ENCODE data around the gene PDE6B. TPM values are rescaled to one million over a fixed set of nuclear protein-coding genes. Genes with fewer than 3 reads are reported as not detected.
A peak's percentile ranks its signal among the peaks of the same experiment; 100 is the strongest.

The PDE6B gene
- total and polyA plus RNA-seq, 2 experiments from 2014 or later, result 3.4 to 5.0 TPM

DNA sequence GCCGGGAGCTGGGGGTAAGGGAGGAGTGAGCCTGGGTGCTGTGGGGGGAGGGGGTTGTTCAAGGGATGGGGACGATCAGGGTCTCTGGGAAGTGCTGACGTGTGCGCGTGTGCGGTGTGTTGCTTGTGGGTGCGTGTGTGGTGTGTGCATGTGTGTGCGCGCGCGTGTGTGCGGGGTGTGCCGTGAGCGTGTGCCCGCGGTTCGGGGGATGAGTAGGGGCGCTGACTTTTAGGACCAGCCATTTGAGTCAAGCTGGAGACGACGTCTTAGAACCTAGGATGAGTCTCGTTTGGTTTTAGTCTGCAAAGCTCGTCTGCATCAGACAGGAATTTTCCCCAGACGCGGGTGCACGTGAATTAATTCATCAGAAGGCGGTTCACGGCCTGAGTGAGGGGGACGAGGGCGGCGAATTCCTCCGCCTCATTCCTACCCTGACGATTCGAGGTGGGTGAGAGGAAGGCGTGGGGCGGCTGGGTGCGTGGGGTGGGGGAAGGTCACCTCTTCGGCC is 48.3 kb upstream of the PDE6B start:
- H2AFZ ChIP-seq, result peak overlapping the region; percentile 92
- peak overlapping the region; percentile 83 for H3K4me3 ChIP-seq
- H3K36me3 ChIP-seq (ENCODE audit: insufficient read depth), result no peaks in the 10 kb centered on the region
- peaks cover 5% of the 10 kb centered on the region; the same call in 1 of the 2 replicates for H4K20me1 ChIP-seq (replicated peaks; ENCODE audit: insufficient read depth)
- H3K36me3 Mint-ChIP-seq (ENCODE audit: low read depth), result peaks cover 2% of the 10 kb centered on the region; the same call in 2 of the 3 replicates
- 0 out of 2 replicates have a peak, but pooled peaks have one; percentile 34 for TF ChIP-seq CREB1 (CRISPR knock-in tag; IDR thresholded peaks at IDR 0.05; ENCODE audit: low read depth)
- no peak for TF ChIP-seq ZNF114 (CRISPR knock-in tag; IDR thresholded peaks at IDR 0.05)
- H3K27me3 Mint-ChIP-seq (ENCODE audit: insufficient read depth, low read depth, poor library complexity), result peaks cover 80% of the 10 kb centered on the region
- peaks cover 24% of the 10 kb centered on the region for H3K4me1 Mint-ChIP-seq
- peak overlapping the region; percentile 93 for H3K4me2 ChIP-seq
- peaks cover 91% of the 10 kb centered on the region for H3K27me3 ChIP-seq (ENCODE audit: insufficient read depth)
- H3F3A ChIP-seq (replicated peaks; ENCODE audit: low read depth), result peaks cover 11% of the 10 kb centered on the region
- H3K9me3 Mint-ChIP-seq, result peaks cover 6% of the 10 kb centered on the region; the same call in 2 of the 3 replicates
- peak; percentile 7 for ATAC-seq
- H3K4me1 ChIP-seq (ENCODE audit: insufficient read depth), result peaks cover 31% of the 10 kb centered on the region
- H3K9me2 ChIP-seq (ENCODE audit: insufficient read depth), result no peaks in the 10 kb centered on the region
- peak; percentile 70 for DNase-seq (ENCODE audit: low spot score)
- no peak overlapping the region for H3K27ac ChIP-seq (ENCODE audit: low read depth)
- no peak overlapping the region for H3K27ac Mint-ChIP-seq
- peak overlapping the region; percentile 89 for H3K4me3 Mint-ChIP-seq
- no peaks in the 10 kb centered on the region for H3K79me2 ChIP-seq (replicated peaks; ENCODE audit: insufficient read depth)

DNA sequence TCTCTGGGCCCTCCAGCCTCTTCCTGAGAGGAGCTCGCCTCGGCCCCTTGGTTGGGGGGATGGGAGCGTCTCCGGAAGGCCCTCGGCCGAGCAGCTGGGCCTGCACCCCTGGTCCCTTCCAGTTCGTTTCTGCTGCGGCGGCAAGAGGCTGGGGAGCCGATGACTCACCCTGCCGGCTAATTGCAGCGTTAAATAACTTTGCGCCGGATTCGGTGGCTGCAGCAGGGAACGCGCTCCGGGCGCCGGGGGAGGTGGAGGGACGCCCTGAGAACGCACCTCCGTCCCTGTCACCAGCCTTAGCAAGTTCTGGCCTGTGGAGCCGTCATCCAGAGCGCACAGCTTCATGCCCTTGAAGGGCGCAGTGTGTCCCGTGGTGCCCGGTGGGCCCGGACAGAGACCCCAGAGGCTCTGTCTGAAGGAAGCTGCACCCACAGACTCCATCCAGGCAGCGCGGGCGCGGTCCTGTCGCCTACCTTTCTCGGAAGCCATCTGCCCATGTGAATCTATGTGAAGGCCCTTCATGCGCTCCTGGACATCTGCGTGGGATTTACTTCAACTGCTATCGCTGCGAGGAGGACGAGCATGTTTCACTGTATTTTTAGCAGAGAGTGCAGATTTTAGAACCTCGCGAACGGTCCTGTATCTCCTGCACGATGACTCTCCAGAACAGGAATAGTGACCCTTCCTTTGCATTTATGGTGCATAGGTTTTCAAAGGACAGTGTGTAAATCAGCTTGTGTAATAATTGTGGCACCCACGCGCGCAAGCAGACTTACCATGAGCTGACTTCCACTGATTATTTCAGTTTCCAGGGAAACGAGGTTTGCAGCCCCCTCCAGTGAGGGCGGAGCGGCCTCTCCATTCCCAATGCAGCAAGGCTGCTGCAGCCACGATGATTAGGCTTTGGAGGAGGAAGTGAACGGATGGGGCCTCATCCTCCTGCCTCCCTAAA is 47.6 kb upstream of the PDE6B start:
- H3F3A ChIP-seq (replicated peaks; ENCODE audit: low read depth), result peaks cover 11% of the 10 kb centered on the region
- peaks cover 31% of the 10 kb centered on the region for H3K4me1 ChIP-seq (ENCODE audit: insufficient read depth)
- H3K9me2 ChIP-seq (ENCODE audit: insufficient read depth), result no peaks in the 10 kb centered on the region
- H3K79me2 ChIP-seq (replicated peaks; ENCODE audit: insufficient read depth), result no peaks in the 10 kb centered on the region
- Mint-ChIP-seq H3K4me1 (peaks cover 24% of the 10 kb centered on the region), H3K9me3 (peaks cover 6% of the 10 kb centered on the region; the same call in 2 of the 3 replicates), H3K27ac (no peak overlapping the region), H3K27me3 (ENCODE audit: insufficient read depth, low read depth, poor library complexity) (peaks cover 72% of the 10 kb centered on the region), H3K36me3 (ENCODE audit: low read depth) (peaks cover 2% of the 10 kb centered on the region; the same call in 2 of the 3 replicates), H3K4me3 (peak overlapping the region; percentile 89)
- H3K27me3 ChIP-seq (ENCODE audit: insufficient read depth), result peaks cover 90% of the 10 kb centered on the region
- peaks cover 5% of the 10 kb centered on the region; the same call in 1 of the 2 replicates for H4K20me1 ChIP-seq (replicated peaks; ENCODE audit: insufficient read depth)
- ATAC-seq (peak; percentile 42), DNase-seq (ENCODE audit: low spot score) (peak; percentile 81)
- H3K27ac ChIP-seq (ENCODE audit: low read depth), result no peak overlapping the region
- H3K4me3 ChIP-seq, result peak overlapping the region; percentile 83
- peak overlapping the region; percentile 92 for H2AFZ ChIP-seq
- H3K36me3 ChIP-seq (ENCODE audit: insufficient read depth), result no peaks in the 10 kb centered on the region
- H3K4me2 ChIP-seq, result peak overlapping the region; percentile 93
- TF ChIP-seq ZNF331 (CRISPR knock-in tag; IDR thresholded peaks at IDR 0.05; ENCODE audit: low read depth) (no peak), JUNB (IDR thresholded peaks at IDR 0.05; ENCODE audit: unreplicated experiment) (no peak), CREB1 (CRISPR knock-in tag; IDR thresholded peaks at IDR 0.05; ENCODE audit: low read depth) (no peak), EZH2 (IDR thresholded peaks at IDR 0.05; ENCODE audit: low read depth, unreplicated experiment) (peak; percentile 53), EZH2phosphoT487 (IDR thresholded peaks at IDR 0.05; ENCODE audit: unreplicated experiment) (peak; percentile 57), STAT1 (IDR thresholded peaks at IDR 0.05; ENCODE audit: unreplicated experiment) (no peak), NANOG (IDR thresholded peaks at IDR 0.05; ENCODE audit: borderline replicate concordance) (no peak), ZNF114 (CRISPR knock-in tag; IDR thresholded peaks at IDR 0.05) (no peak)
- TF ChIP-seq, protein P1, sequence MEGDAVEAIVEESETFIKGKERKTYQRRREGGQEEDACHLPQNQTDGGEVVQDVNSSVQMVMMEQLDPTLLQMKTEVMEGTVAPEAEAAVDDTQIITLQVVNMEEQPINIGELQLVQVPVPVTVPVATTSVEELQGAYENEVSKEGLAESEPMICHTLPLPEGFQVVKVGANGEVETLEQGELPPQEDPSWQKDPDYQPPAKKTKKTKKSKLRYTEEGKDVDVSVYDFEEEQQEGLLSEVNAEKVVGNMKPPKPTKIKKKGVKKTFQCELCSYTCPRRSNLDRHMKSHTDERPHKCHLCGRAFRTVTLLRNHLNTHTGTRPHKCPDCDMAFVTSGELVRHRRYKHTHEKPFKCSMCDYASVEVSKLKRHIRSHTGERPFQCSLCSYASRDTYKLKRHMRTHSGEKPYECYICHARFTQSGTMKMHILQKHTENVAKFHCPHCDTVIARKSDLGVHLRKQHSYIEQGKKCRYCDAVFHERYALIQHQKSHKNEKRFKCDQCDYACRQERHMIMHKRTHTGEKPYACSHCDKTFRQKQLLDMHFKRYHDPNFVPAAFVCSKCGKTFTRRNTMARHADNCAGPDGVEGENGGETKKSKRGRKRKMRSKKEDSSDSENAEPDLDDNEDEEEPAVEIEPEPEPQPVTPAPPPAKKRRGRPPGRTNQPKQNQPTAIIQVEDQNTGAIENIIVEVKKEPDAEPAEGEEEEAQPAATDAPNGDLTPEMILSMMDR (conservative IDR thresholded peaks at IDR 0.05; ENCODE audit: low read depth in 2 of 2), result no peak
- TF ChIP-seq, protein P2, sequence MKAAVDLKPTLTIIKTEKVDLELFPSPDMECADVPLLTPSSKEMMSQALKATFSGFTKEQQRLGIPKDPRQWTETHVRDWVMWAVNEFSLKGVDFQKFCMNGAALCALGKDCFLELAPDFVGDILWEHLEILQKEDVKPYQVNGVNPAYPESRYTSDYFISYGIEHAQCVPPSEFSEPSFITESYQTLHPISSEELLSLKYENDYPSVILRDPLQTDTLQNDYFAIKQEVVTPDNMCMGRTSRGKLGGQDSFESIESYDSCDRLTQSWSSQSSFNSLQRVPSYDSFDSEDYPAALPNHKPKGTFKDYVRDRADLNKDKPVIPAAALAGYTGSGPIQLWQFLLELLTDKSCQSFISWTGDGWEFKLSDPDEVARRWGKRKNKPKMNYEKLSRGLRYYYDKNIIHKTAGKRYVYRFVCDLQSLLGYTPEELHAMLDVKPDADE (IDR thresholded peaks at IDR 0.05), result no peak
- TF ChIP-seq, protein P3, sequence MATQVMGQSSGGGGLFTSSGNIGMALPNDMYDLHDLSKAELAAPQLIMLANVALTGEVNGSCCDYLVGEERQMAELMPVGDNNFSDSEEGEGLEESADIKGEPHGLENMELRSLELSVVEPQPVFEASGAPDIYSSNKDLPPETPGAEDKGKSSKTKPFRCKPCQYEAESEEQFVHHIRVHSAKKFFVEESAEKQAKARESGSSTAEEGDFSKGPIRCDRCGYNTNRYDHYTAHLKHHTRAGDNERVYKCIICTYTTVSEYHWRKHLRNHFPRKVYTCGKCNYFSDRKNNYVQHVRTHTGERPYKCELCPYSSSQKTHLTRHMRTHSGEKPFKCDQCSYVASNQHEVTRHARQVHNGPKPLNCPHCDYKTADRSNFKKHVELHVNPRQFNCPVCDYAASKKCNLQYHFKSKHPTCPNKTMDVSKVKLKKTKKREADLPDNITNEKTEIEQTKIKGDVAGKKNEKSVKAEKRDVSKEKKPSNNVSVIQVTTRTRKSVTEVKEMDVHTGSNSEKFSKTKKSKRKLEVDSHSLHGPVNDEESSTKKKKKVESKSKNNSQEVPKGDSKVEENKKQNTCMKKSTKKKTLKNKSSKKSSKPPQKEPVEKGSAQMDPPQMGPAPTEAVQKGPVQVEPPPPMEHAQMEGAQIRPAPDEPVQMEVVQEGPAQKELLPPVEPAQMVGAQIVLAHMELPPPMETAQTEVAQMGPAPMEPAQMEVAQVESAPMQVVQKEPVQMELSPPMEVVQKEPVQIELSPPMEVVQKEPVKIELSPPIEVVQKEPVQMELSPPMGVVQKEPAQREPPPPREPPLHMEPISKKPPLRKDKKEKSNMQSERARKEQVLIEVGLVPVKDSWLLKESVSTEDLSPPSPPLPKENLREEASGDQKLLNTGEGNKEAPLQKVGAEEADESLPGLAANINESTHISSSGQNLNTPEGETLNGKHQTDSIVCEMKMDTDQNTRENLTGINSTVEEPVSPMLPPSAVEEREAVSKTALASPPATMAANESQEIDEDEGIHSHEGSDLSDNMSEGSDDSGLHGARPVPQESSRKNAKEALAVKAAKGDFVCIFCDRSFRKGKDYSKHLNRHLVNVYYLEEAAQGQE (IDR thresholded peaks at IDR 0.05; ENCODE audit: unreplicated experiment), result no peak

Data from GM23338 (cell line).